ENCODE data around the gene CLSTN2.

- no peak for TF ChIP-seq CTCF (IDR thresholded peaks at IDR 0.05)
- TF ChIP-seq POLR2AphosphoS5 (IDR thresholded peaks at IDR 0.05; ENCODE audit: insufficient read depth in 1 of 2, low read depth in 1 of 2) = no peak
- TF ChIP-seq POLR2A (IDR thresholded peaks at IDR 0.05) = no peak
Observed at GRCh38 chr3:140290105-140290504, 355.1 kb downstream of the CLSTN2 start.

Data from vagina (tissue), 2 donors.